H9 (cell line): ENCODE data around the gene CRABP1. TPM values are rescaled to one million over a fixed set of nuclear protein-coding genes. Genes with fewer than 3 reads are reported as not detected.

ENCODE experiments used
- DNase-seq: peaks from one replicate; pipeline ENCODE4 v3.0.0-alpha.2; 2017
- H2AFZ ChIP-seq: one replicate; pipeline ENCODE4 v1.6.1; 2013; ENCODE audit warnings: mild to moderate bottlenecking, low read length, control low read depth, moderate library complexity
- H2AK5ac ChIP-seq: 2 replicates; pipeline ENCODE4 v1.6.1; 2013; ENCODE audit warnings: low read length, control low read depth, mixed read lengths; ENCODE audit not compliant: insufficient read length
- H2BK120ac ChIP-seq: one replicate; pipeline ENCODE4 v1.6.1; 2013; ENCODE audit warnings: low read depth, mild to moderate bottlenecking, low read length, control low read depth, inconsistent platforms; ENCODE audit not compliant: poor library complexity, severe bottlenecking
- H2BK12ac ChIP-seq: 2 replicates; pipeline ENCODE4 v1.6.1; 2013; ENCODE audit warnings: low read length, control low read depth, mixed read lengths, low read depth; ENCODE audit not compliant: insufficient read length
- H2BK15ac ChIP-seq: 2 replicates; pipeline ENCODE4 v1.6.1; 2013; ENCODE audit warnings: low read depth, low read length, control low read depth
- H2BK20ac ChIP-seq: one replicate; pipeline ENCODE4 v1.6.1; 2013; ENCODE audit warnings: low read depth, mild to moderate bottlenecking, low read length, control low read depth, inconsistent platforms; ENCODE audit not compliant: poor library complexity, severe bottlenecking
- H2BK5ac ChIP-seq: 2 replicates; pipeline ENCODE4 v1.6.1; 2013; ENCODE audit warnings: low read length, control low read depth, mixed read lengths; ENCODE audit not compliant: insufficient read length
- H3K14ac ChIP-seq: 2 replicates; pipeline ENCODE4 v1.6.1; 2013; ENCODE audit warnings: low read length, control low read depth; ENCODE audit not compliant: insufficient read depth
- H3K18ac ChIP-seq: 2 replicates; pipeline ENCODE4 v1.6.1; 2013; ENCODE audit warnings: low read depth, mild to moderate bottlenecking, mixed read lengths, low read length, control low read depth; ENCODE audit not compliant: insufficient read length
- H3K23ac ChIP-seq: 2 replicates; pipeline ENCODE4 v1.6.1; 2013; ENCODE audit warnings: low read length, control low read depth, mixed read lengths, low read depth; ENCODE audit not compliant: insufficient read length
- H3K23me2 ChIP-seq: 2 replicates; pipeline ENCODE4 v1.6.1; 2013; ENCODE audit warnings: low read depth, mild to moderate bottlenecking, mixed read lengths, low read length, control low read depth; ENCODE audit not compliant: insufficient read length, poor library complexity, severe bottlenecking
- H3K27ac ChIP-seq: 2 replicates; pipeline ENCODE4 v1.5.1; 2013; ENCODE audit warnings: low read length, control low read depth, mixed read lengths, low read depth; ENCODE audit not compliant: insufficient read length
- H3K27me3 ChIP-seq: 2 replicates; pipeline ENCODE4 v1.6.1; 2013; ENCODE audit warnings: low read length, control low read depth, inconsistent platforms; ENCODE audit not compliant: insufficient read depth
- H3K4ac ChIP-seq: 2 replicates; pipeline ENCODE4 v1.6.1; 2013; ENCODE audit warnings: low read depth, mild to moderate bottlenecking, control low read depth, inconsistent platforms, low read length, moderate library complexity
- H3K4me1 ChIP-seq: 2 replicates; pipeline ENCODE4 v1.6.1; 2013; ENCODE audit warnings: low read length, control low read depth, inconsistent platforms; ENCODE audit not compliant: insufficient read depth
- H3K4me2 ChIP-seq: 2 replicates; pipeline ENCODE4 v1.6.1; 2013; ENCODE audit warnings: low read length, control low read depth, mixed read lengths; ENCODE audit not compliant: insufficient read length, insufficient read depth
- H3K56ac ChIP-seq: 2 replicates; pipeline ENCODE4 v1.6.1; 2013; ENCODE audit warnings: low read depth, mild to moderate bottlenecking, mixed read lengths, low read length, control low read depth; ENCODE audit not compliant: insufficient read length
- H3K79me1 ChIP-seq: 2 replicates; pipeline ENCODE4 v1.6.1; 2013; ENCODE audit warnings: low read depth, mild to moderate bottlenecking, moderate library complexity, low read length, control low read depth, inconsistent platforms; ENCODE audit not compliant: insufficient read depth, poor library complexity, severe bottlenecking
- H3K79me2 ChIP-seq: 2 replicates; pipeline ENCODE4 v1.6.1; 2013; ENCODE audit warnings: low read length, control low read depth, inconsistent platforms; ENCODE audit not compliant: insufficient read depth
- H3K9ac ChIP-seq: 2 replicates; pipeline ENCODE4 v1.6.1; 2013; ENCODE audit warnings: low read length, control low read depth, mixed read lengths; ENCODE audit not compliant: insufficient read length; ENCODE audit errors: extremely low read depth
- H3K9me3 ChIP-seq: one replicate; pipeline ENCODE4 v1.6.1; 2013; ENCODE audit warnings: low read depth, low read length, inconsistent platforms; ENCODE audit not compliant: control insufficient read depth
- H3T11ph ChIP-seq: one replicate; pipeline ENCODE4 v1.6.1; 2013; ENCODE audit warnings: mild to moderate bottlenecking, low read length, control low read depth, inconsistent platforms
- H4K20me1 ChIP-seq: one replicate; pipeline ENCODE4 v1.6.1; 2013; ENCODE audit not compliant: control insufficient read depth, insufficient read length, insufficient read depth
- H4K5ac ChIP-seq: 2 replicates; pipeline ENCODE4 v1.6.1; 2013; ENCODE audit warnings: low read depth, mild to moderate bottlenecking, mixed read lengths, low read length, control low read depth; ENCODE audit not compliant: insufficient read length
- H4K8ac ChIP-seq: replicated peaks from 2 replicates; pipeline ENCODE4 v1.6.1; 2013; ENCODE audit warnings: low read length, control low read depth, mixed read lengths, low read depth; ENCODE audit not compliant: insufficient read length
- H4K91ac ChIP-seq: 2 replicates; pipeline ENCODE4 v1.6.1; 2013; ENCODE audit warnings: low read depth, mild to moderate bottlenecking, moderate library complexity, mixed read lengths, low read length, control low read depth; ENCODE audit not compliant: insufficient read length
- H3K27ac Mint-ChIP-seq, 3 experiments: 2 replicates in 2 of 3; 3 replicates in 1 of 3; pipeline ENCODE4 v1.8.0; 2020 to 2021; ENCODE audit warnings: mixed read lengths in 3 of 3, mild to moderate bottlenecking in 1 of 3, moderate library complexity in 1 of 3
- H3K27me3 Mint-ChIP-seq: 2 replicates; pipeline ENCODE4 v1.8.0; 2021; ENCODE audit warnings: low read depth, mild to moderate bottlenecking, moderate library complexity, mixed read lengths
- H3K36me3 Mint-ChIP-seq, 3 experiments: 2 replicates in 2 of 3; 3 replicates in 1 of 3; pipeline ENCODE4 v1.8.0; 2020 to 2021; ENCODE audit warnings: low read depth in 3 of 3, mixed read lengths in 3 of 3; ENCODE audit not compliant: insufficient read depth in 1 of 3
- H3K4me1 Mint-ChIP-seq, 2 experiments: 2 replicates each; pipeline ENCODE4 v1.8.0; 2020; ENCODE audit warnings: mixed read lengths in 2 of 2
- H3K4me3 Mint-ChIP-seq, 2 experiments: 2 replicates in 1 of 2; 3 replicates in 1 of 2; pipeline ENCODE4 v1.8.0; 2020 to 2021; ENCODE audit warnings: mild to moderate bottlenecking in 2 of 2, mixed read lengths in 2 of 2, moderate library complexity in 1 of 2
- H3K9me3 Mint-ChIP-seq, 2 experiments: 2 replicates in 1 of 2; 3 replicates in 1 of 2; pipeline ENCODE4 v1.8.0; 2020; ENCODE audit warnings: mild to moderate bottlenecking in 2 of 2, mixed read lengths in 2 of 2, moderate library complexity in 1 of 2
- CTCF ChIP-seq: fragments of 200-600 bp; sonication (generic); conservative IDR thresholded peaks from 3 replicates; pipeline ENCODE4 v1.8.0; 2021; ENCODE audit warnings: antibody characterized with exemption, mild to moderate bottlenecking
- WGBS: extraction: QIAGEN DNeasy Blood & Tissue Kit; methylation state at CpG from one replicate; pipeline ENCODE4 v1.1.7; 2013; ENCODE audit warnings: missing lambda C conversion rate, low lambda C conversion rate, mixed read lengths; ENCODE audit not compliant: insufficient read length; ENCODE audit errors: extremely low coverage; 5-methylcytosine and 5-hydroxymethylcytosine counted together
- total RNA-seq: library from RNA; stranded (reverse); gene quantifications from 2 replicates; pipeline ENCODE4 v1.2.1, GENCODE V29; 2021

Gene CRABP1
- total RNA-seq, 1 experiment from 2014 or later = 93.1 TPM

GRCh38 chr15:78312536-78312935 lies 27.6 kb upstream of the CRABP1 start:
- no peak overlapping the region for H4K8ac ChIP-seq
- Mint-ChIP-seq H3K4me3 (no peak overlapping the region), H3K27me3 (peaks cover 2% of the 10 kb centered on the region), H3K27ac (peak overlapping the region in 2 of 3 experiments; percentile 59 to 76; a peak in 4 of 7 replicates), H3K36me3 (no peaks in the 10 kb centered on the region), H3K9me3 (no peaks in the 10 kb centered on the region; a peak in 1 of 5 replicates), H3K4me1 (peaks cover 36 to 55% of the 10 kb centered on the region in 2 experiments)
- H3K79me2 ChIP-seq = no peaks in the 10 kb centered on the region
- H3K23me2 ChIP-seq = no peaks in the 10 kb centered on the region
- DNase-seq = no peak
- no peak overlapping the region for H2BK20ac ChIP-seq
- no peak overlapping the region for H2AK5ac ChIP-seq
- H3K27ac ChIP-seq = no peak overlapping the region
- no peak overlapping the region for H2AFZ ChIP-seq
- no peak overlapping the region for H3K14ac ChIP-seq
- TF ChIP-seq CTCF = no peak
- no peak overlapping the region for H3K56ac ChIP-seq
- no peaks in the 10 kb centered on the region for H3K79me1 ChIP-seq
- H3T11ph ChIP-seq = no peak overlapping the region
- H3K23ac ChIP-seq = no peak overlapping the region
- H3K4ac ChIP-seq = no peak overlapping the region
- H3K4me2 ChIP-seq = no peak overlapping the region
- no peak overlapping the region for H4K5ac ChIP-seq
- WGBS = no CpG with 5 or more reads among the region's 4 CpGs
- H3K18ac ChIP-seq = no peak overlapping the region
- no peak overlapping the region for H3K9ac ChIP-seq
- no peaks in the 10 kb centered on the region for H3K27me3 ChIP-seq
- H2BK120ac ChIP-seq = no peak overlapping the region
- peaks cover 4% of the 10 kb centered on the region; the same call in 1 of the 2 replicates for H3K4me1 ChIP-seq
- H3K9me3 ChIP-seq = no peaks in the 10 kb centered on the region
- H4K91ac ChIP-seq = no peak overlapping the region
- no peak overlapping the region for H2BK5ac ChIP-seq
- no peaks in the 10 kb centered on the region for H4K20me1 ChIP-seq
- no peak overlapping the region for H2BK15ac ChIP-seq
- H2BK12ac ChIP-seq = no peak overlapping the region
